Right lobe of liver (tissue), 4 donors: Measurements from ENCODE around the gene N4BP2L2.

ENCODE experiments used
- CTCF ChIP-seq, 4 donors: fragments of 200-600 bp in 3 of 4; fragments of 450-650 bp in 1 of 4; IDR thresholded peaks; one replicate each; pipeline versions ENCODE4 v1.5.1 to v1.8.0; 2016 to 2022; ENCODE audit warnings: antibody characterized with exemption in 4 of 4, mild to moderate bottlenecking in 2 of 4
- POLR2A ChIP-seq: fragments of 450-650 bp; IDR thresholded peaks from one replicate; pipeline ENCODE4 v1.6.1; 2017; ENCODE audit warnings: antibody characterized with exemption, mild to moderate bottlenecking
- donor health status: DM: no; HTN: no; CAD: no.
- donor health status: DM: no; HTN: no; CAD: no.
- donor health status: DM: no; HTN: yes; CAD: no.

GRCh38 chr13:32426191-32426989 is 112.2 kb downstream of the N4BP2L2 start:
- TF ChIP-seq CTCF (IDR thresholded peaks at IDR 0.05), result no peak
- TF ChIP-seq POLR2A, result no peak
